RCC 7860 (cell line): ENCODE measurements around the gene OR52K1.
A peak's percentile ranks its signal among the peaks of the same experiment; 100 is the strongest.
"Not testable (repeated sequence)": the region's sequence is repeated elsewhere in the genome, so short reads cannot be mapped to it uniquely, and the experiment has no call there.

Experiments
- DNase-seq: peaks from one replicate; pipeline ENCODE4 v3.0.0-alpha.2; 2015; ENCODE audit warnings: low spot score
- FAIRE-seq: peaks from 2 replicates; lab custom pipeline; 2012; peaks lifted over from hg19 to GRCh38; lab: Jason Lieb, UNC

The OR52K1 gene

GRCh38 chr11:4491405-4491804, 9.0 kb downstream of the OR52K1 start:
- not testable (repeated sequence) for DNase-seq, FAIRE-seq

- no peak for FAIRE-seq
- DNase-seq: no peak
Measured at GRCh38 chr11:4491878-4492606, 9.6 kb downstream of the OR52K1 start.

DNA sequence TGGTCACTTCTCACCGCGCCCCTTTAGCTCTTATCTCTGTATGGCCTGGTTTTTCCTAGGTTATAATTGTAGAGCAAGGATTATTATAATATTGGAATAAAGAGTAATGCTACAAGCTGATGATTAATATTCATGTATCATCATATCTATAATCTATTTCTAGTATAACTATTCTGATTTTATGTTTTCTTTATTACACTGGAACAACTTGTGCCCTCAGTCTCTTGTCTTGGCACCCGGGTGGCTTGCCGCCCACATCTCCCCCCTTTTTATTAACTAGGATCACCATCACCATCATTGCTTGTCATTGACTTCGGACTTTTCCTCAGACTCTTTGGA, 11.0 kb downstream of the OR52K1 start:
- FAIRE-seq: no peak
- DNase-seq: no peak

- DNase-seq: no peak
- FAIRE-seq: no peak
Measured at GRCh38 chr11:4495487-4495886, 13.0 kb downstream of the OR52K1 start.

GRCh38 chr11:4495986-4496385, 13.5 kb downstream of the OR52K1 start:
- no peak for FAIRE-seq
- no peak for DNase-seq

DNA sequence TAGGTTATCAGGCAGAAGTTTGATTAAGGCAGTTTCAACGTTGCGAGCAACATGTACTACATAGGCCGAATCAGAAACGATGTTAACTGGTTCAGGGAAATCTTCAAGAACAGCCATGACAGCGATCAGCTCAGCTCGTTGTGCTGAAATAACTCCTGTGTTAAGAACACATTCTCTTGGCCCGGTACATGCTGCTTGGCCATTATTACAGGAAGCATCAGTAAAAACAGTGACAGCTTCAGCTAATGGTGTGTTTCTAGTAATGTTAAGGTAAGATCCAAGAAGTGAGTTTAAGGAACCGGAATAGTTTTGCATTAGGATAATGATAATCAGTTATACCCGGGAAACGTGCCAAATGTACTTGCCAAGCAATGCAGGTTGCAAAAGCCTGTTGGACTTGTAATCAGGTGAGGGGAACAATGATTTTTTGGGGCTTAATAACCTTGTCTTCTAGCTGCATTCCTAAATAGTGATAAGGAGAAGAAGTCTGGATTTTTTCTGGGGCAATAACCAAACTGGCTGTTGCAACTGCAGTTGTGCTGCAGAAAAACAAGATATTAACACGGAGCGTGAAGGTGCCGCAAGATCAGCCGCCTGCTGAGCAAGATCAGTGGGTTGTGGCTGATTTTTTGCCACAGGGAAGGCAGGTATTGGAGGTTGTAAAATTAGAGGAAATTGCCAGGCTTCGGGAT, 14.3 kb downstream of the OR52K1 start:
- FAIRE-seq: no peak
- DNase-seq: no peak

DNA sequence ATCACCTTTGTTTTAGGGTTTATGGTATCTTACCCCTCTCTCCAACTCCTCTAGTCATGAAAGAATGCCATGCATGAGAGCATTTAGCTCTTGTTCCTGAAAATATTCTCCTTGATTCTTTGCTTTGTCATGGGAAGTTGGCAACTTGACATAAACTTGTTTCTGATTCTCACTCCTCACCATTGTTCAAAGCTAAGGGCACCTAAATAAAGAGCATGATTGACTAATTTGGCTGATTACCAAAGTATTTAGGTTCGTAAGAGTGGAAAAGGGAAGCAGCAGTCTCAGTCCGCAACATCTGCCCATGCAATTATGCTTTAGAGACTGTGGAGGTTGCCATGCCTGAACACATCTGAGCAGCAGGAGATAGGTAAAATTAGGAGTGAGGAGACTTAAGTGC, 26.4 kb downstream of the OR52K1 start:
- DNase-seq (no peak), FAIRE-seq (no peak)

GRCh38 chr11:4511282-4512245, 29.1 kb downstream of the OR52K1 start:
- FAIRE-seq: no peak
- no peak for DNase-seq

DNA sequence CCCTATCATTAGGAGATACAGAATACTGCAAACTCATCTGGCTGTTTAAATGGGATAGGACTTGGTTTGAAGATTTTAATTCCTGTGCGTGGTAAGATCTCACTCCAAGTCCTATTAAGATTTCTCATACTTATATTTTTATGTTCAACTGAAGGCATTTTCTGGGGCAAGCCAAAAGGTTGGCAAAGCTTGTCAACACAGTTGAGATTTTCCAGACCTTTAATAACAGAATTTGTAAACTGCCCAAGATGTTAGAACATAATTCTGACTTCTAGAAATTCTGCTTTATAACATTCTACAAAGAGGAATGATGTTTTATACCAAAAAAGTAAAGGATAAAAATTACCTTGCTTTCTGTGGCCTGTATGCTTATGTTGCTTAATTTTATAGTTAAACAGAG, 31.8 kb downstream of the OR52K1 start:
- DNase-seq (no peak), FAIRE-seq (no peak)

DNA sequence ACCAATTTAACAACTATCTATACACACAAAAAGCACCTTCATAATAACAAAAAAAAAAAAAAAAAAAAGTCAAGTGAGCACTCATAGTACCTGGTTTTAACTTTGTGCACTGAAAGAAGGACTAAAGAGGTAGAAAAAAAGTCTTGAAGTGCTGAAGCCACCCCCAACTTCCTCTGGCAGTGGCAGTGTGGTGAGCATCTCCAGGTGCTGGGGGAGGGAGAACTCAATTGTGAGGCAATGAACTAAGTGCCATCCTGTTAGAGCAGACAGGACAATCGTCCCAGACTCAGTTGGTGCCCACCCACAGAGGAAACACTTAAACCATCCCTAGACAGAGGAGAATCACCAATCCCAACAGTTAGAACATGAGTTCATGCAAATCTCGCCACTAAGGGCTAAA, 39.9 kb downstream of the OR52K1 start:
- no peak for FAIRE-seq

GRCh38 chr11:4522752-4523151, 40.3 kb downstream of the OR52K1 start:
- FAIRE-seq (no peak), DNase-seq (no peak)

More for the DNA sequence above, 39.9 kb downstream of the OR52K1 start:
- DNase-seq: no peak

DNA sequence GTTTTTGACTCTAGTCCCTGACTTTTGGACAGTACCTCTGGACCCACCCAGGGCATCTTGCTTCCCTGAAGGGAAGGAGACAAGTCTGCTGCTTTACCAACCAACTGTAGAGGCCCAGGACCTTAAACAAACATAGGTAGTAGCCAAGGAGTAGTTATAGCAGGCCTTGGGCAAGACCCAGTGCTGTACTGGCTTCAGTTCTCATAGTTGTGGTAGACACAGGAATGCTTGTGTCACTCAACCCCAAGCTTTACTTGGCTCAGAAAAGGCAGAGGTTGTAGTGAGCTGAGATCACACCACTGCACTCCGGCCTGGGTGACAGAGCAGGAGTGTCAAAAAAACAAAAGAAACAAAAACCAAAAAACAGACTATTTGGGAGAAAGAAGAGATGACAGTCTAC, 41.2 kb downstream of the OR52K1 start:
- FAIRE-seq (no peak), DNase-seq (no peak)

- DNase-seq: no peak
- no peak for FAIRE-seq
Measured at GRCh38 chr11:4527926-4528325, 45.5 kb downstream of the OR52K1 start.

DNA sequence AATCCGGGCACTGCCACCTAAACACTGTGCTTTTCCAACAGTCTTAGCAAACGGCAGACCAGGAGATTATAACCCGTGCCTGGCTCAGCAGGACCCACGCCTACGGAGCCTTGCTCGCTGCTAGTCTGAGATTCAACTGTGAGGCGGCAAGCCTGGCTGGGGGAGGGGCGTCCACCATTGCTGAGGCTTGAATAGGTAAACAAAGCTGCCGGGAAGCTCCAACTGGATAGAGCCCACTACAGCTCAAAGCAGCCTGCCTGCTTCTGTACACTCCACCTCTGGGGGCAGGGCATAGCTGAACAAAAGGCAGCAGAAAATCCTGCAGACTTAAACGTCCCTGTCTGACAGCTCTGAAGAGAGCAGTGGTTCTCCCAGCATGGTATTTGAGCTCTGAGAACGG, 49.2 kb downstream of the OR52K1 start:
- not testable (repeated sequence) for FAIRE-seq, DNase-seq

GRCh38 chr11:4539603-4540219, 57.3 kb downstream of the OR52K1 start:
- DNase-seq: peak; percentile 10
- peak; percentile 20 for FAIRE-seq

- FAIRE-seq (no peak), DNase-seq (no peak)
Measured at GRCh38 chr11:4541071-4541470, 58.6 kb downstream of the OR52K1 start.
